B cell (primary cell): ENCODE measurements around the gene PSME1. TPM values are rescaled to one million over a fixed set of nuclear protein-coding genes. Genes with fewer than 3 reads are reported as not detected.
A peak's percentile ranks its signal among the peaks of the same experiment; 100 is the strongest.

Experiments
- ATAC-seq: fragments of 200-7000 bp; cut with Tn5 transposase; one replicate; pipeline ENCODE4 v1.10.0; 2021; ENCODE audit warnings: low read depth, mild to moderate bottlenecking, moderate number of reproducible peaks, moderate library complexity
- CTCF ChIA-PET: fragments of 350-600 bp; sonication (Branson Sonifier 250); formaldehyde crosslinking; loops from one replicate; lab custom pipeline; 2021; ENCODE audit warnings: antibody characterized with exemption, inconsistent platforms; lab: Charles Lee
- POLR2A ChIA-PET: fragments of 350-600 bp; sonication (Branson Sonifier 250); formaldehyde crosslinking; loops from one replicate; lab custom pipeline; 2021; ENCODE audit warnings: antibody characterized with exemption; lab: Charles Lee
- DNase-seq: peaks from one replicate; pipeline ENCODE4 v3.0.0; 2013
- H2AFZ ChIP-seq: 2 replicates; pipeline ENCODE4 v1.6.1; 2012; ENCODE audit warnings: mild to moderate bottlenecking, low read depth, low read length; ENCODE audit not compliant: insufficient read depth, poor library complexity, severe bottlenecking
- H3K27ac ChIP-seq, 2 donors: 1 replicate in 1 of 2; 2 replicates in 1 of 2; pipeline ENCODE4 v1.5.1; 2012 to 2013; ENCODE audit warnings: low read length in 2 of 2, mild to moderate bottlenecking in 2 of 2, moderate library complexity in 1 of 2
- H3K27me3 ChIP-seq, 4 experiments: fragments of 200-600 bp in 1 of 4; sonication (generic) in 1 of 4; replicated peaks in 1 of 4; 1 replicate in 2 of 4; 2 replicates in 2 of 4; pipeline versions ENCODE4 v1.6.1 to v1.7.0; 2013 to 2016; ENCODE audit warnings: low read length in 3 of 4, mild to moderate bottlenecking in 2 of 4, mixed read lengths in 1 of 4, moderate library complexity in 1 of 4; ENCODE audit not compliant: insufficient read depth in 4 of 4, control insufficient read depth in 3 of 4; ENCODE audit errors: control extremely low read depth in 1 of 4
- H3K36me3 ChIP-seq, 2 experiments: replicated peaks in 1 of 2; 1 replicate in 1 of 2; 2 replicates in 1 of 2; pipeline versions ENCODE4 v1.6.1 to v1.7.1; 2013; ENCODE audit warnings: low read length in 1 of 2; ENCODE audit not compliant: insufficient read depth in 2 of 2, control insufficient read depth in 1 of 2; ENCODE audit errors: control extremely low read depth in 1 of 2, extremely low read depth in 1 of 2
- H3K4me1 ChIP-seq, 2 donors: fragments of 200-600 bp in 1 of 2; sonication (generic) in 1 of 2; 1 replicate in 1 of 2; 2 replicates in 1 of 2; pipeline versions ENCODE4 v1.5.1 to v1.6.1; 2013 to 2017; ENCODE audit warnings: low read length in 2 of 2; ENCODE audit not compliant: control insufficient read depth in 2 of 2, insufficient read depth in 2 of 2
- H3K4me2 ChIP-seq: replicated peaks from 2 replicates; pipeline ENCODE3; 2012; ENCODE audit warnings: mild to moderate bottlenecking, low read depth, low read length; ENCODE audit not compliant: poor library complexity, severe bottlenecking
- H3K4me3 ChIP-seq, 5 experiments: fragments of 200-600 bp in 1 of 5; sonication (generic) in 1 of 5; 1 replicate in 3 of 5; 2 replicates in 2 of 5; pipeline versions ENCODE4 v1.5.1 to v1.7.0; 2011 to 2016; ENCODE audit warnings: low read length in 4 of 5, mild to moderate bottlenecking in 4 of 5, low read depth in 2 of 5, control low read depth in 1 of 5, moderate library complexity in 1 of 5; ENCODE audit not compliant: insufficient read depth in 1 of 5; ENCODE audit errors: control extremely low read depth in 1 of 5, extremely low read depth in 1 of 5
- H3K79me2 ChIP-seq: fragments of 200-600 bp; sonication (generic); one replicate; pipeline ENCODE4 v1.6.0; 2016; ENCODE audit warnings: low read length; ENCODE audit not compliant: control insufficient read depth, insufficient read depth
- H3K9ac ChIP-seq: fragments of 200-600 bp; sonication (generic); 2 replicates; pipeline ENCODE4 v1.6.1; 2017; ENCODE audit warnings: mild to moderate bottlenecking, low read length, moderate library complexity
- H3K9me3 ChIP-seq, 3 donors: one replicate each; pipeline versions ENCODE4 v1.6.1 to v1.7.1; 2013; ENCODE audit warnings: low read length in 2 of 3; ENCODE audit not compliant: control insufficient read depth in 2 of 3, insufficient read depth in 1 of 3; ENCODE audit errors: control extremely low read depth in 1 of 3
- H4K20me1 ChIP-seq: 2 replicates; pipeline ENCODE4 v1.6.0; 2012; ENCODE audit warnings: mild to moderate bottlenecking, low read length; ENCODE audit not compliant: insufficient read depth, control insufficient read depth, poor library complexity, severe bottlenecking
- H3K27ac Mint-ChIP-seq: one replicate; pipeline ENCODE4 v1.8.0; 2021; ENCODE audit warnings: mixed read lengths
- H3K27me3 Mint-ChIP-seq: one replicate; pipeline ENCODE4 v1.8.0; 2021; ENCODE audit warnings: mixed read lengths
- H3K4me1 Mint-ChIP-seq: one replicate; pipeline ENCODE4 v1.8.0; 2021; ENCODE audit warnings: mixed read lengths
- H3K4me3 Mint-ChIP-seq: one replicate; pipeline ENCODE4 v1.8.0; 2021; ENCODE audit warnings: mixed read lengths
- H3K9me3 Mint-ChIP-seq: one replicate; pipeline ENCODE4 v1.8.0; 2022; ENCODE audit warnings: mixed read lengths; ENCODE audit not compliant: insufficient read depth
- CTCF ChIP-seq: fragments of 200-600 bp; IDR thresholded peaks from one replicate; pipeline ENCODE4 v1.8.0; 2022; ENCODE audit warnings: antibody characterized with exemption, mild to moderate bottlenecking
- EZH2 ChIP-seq: IDR thresholded peaks from 2 replicates; pipeline ENCODE4 v1.6.1; 2012; ENCODE audit warnings: borderline replicate concordance, low read depth, mild to moderate bottlenecking, moderate library complexity, low read length; ENCODE audit not compliant: insufficient read depth, poor library complexity, severe bottlenecking
- WGBS: methylation state at CpG from one replicate; pipeline ENCODE4 v1.1.5; 2013; ENCODE audit warnings: missing lambda C conversion rate; ENCODE audit not compliant: insufficient coverage; 5-methylcytosine and 5-hydroxymethylcytosine counted together
- intact Hi-C: fragments of 100-400 bp; cut with micrococcal nuclease; formaldehyde crosslinking; loops from one replicate; pipeline ENCODE4 v1.10.0; 2022
- polyA plus RNA-seq: library from polyadenylated mRNA; depleted of rRNA; stranded (reverse); fragments of >200 nt; gene quantifications from 2 replicates; pipeline ENCODE4 v1.2.3, GENCODE V29; 2012
- total RNA-seq, 2 donors: library from RNA; stranded (reverse); fragments of 120-200 nt in 1 of 2; gene quantifications; 1 replicate in 1 of 2; 2 replicates in 1 of 2; pipeline versions ENCODE4 v1.2.3 to v1.2.4, GENCODE V29; 2013 to 2022

PSME1 gene
- total and polyA plus RNA-seq, 2 donors (not counting 1 experiment from before 2014, with no cell fraction given), result 237 to 257 TPM

GRCh38 chr14:24106672-24107271, 29.2 kb upstream of the PSME1 start:
- intact Hi-C loops, result loop anchor here (10.0 kb wide), 1 partner anchor 122 kb away; the partner anchor contains the start of gene DHRS4L2
- WGBS, result no CpG with 5 or more reads among the region's 4 CpGs
- Histone ChIP-seq H3K9ac (no peak overlapping the region), H3K4me2 (no peak overlapping the region), H3K9me3 (no peaks in the 10 kb centered on the region), H3K27ac (no peak overlapping the region), H3K27me3 (no peaks in the 10 kb centered on the region), H4K20me1 (no peaks in the 10 kb centered on the region), H3K4me1 (peaks cover 8 to 10% of the 10 kb centered on the region in 2 donors), H3K79me2 (peaks cover 33% of the 10 kb centered on the region), H3K4me3 (no peak overlapping the region), H3K36me3 (peaks cover 0 to 24% of the 10 kb centered on the region in 2 experiments), H2AFZ (no peak overlapping the region)
- ChIA-PET CTCF (interaction anchor here (0.7 to 11.7 kb wide), 13 partner anchors 10 to 475 kb away, joined by 3 to 292 read pairs (median 7); partner anchors contain the start of genes CARMIL3, IPO4, IRF9 and PCK2), POLR2A (interaction anchor here (0.7 to 0.8 kb wide), 2 partner anchors 72 to 193 kb away, joined by 3 to 5 read pairs; partner anchors contain the start of genes DHRS1 and NOP9)
- Mint-ChIP-seq H3K27me3 (no peaks in the 10 kb centered on the region), H3K4me1 (peaks cover 9% of the 10 kb centered on the region), H3K27ac (no peak overlapping the region), H3K4me3 (no peak overlapping the region), H3K9me3 (no peaks in the 10 kb centered on the region)
- TF ChIP-seq CTCF, result no peak
- no peak for TF ChIP-seq EZH2
- ATAC-seq (no peak), DNase-seq (no peak)

GRCh38 chr14:24108336-24108874, 27.6 kb upstream of the PSME1 start:
- no peak overlapping the region for H3K4me3 ChIP-seq
- no peak overlapping the region for H3K4me3 Mint-ChIP-seq
- peaks cover 11% of the 10 kb centered on the region for H3K4me1 Mint-ChIP-seq
- peaks cover 0 to 12% of the 10 kb centered on the region in 2 experiments for H3K36me3 ChIP-seq
- 100% methylated on average over 1 of the region's 5 CpGs for WGBS
- no peaks in the 10 kb centered on the region for H3K9me3 ChIP-seq
- H3K27me3 ChIP-seq, result no peaks in the 10 kb centered on the region
- ATAC-seq (peak; percentile 14), DNase-seq (no peak)
- H3K27me3 Mint-ChIP-seq, result no peaks in the 10 kb centered on the region
- no peaks in the 10 kb centered on the region for H3K9me3 Mint-ChIP-seq
- H3K9ac ChIP-seq, result no peak overlapping the region
- H3K27ac ChIP-seq, result peak overlapping the region; percentile 44 to 68
- peak overlapping the region; percentile 95 for H3K27ac Mint-ChIP-seq
- peak overlapping the region; percentile 54 for H2AFZ ChIP-seq
- POLR2A ChIA-PET, result interaction anchor here (0.6 to 4.1 kb wide), 5 partner anchors 14 to 122 kb away, joined by 3 to 23 read pairs (median 4); partner anchors contain the start of genes IRF9 and PCK2
- CTCF ChIA-PET, result interaction anchor here (0.6 to 11.7 kb wide), 45 partner anchors 8 to 630 kb away, joined by 3 to 292 read pairs (median 5); partner anchors contain the start of genes CARMIL3, CPNE6, IRF9 and PCK2
- H4K20me1 ChIP-seq, result no peaks in the 10 kb centered on the region
- peaks cover 10 to 13% of the 10 kb centered on the region in 2 donors for H3K4me1 ChIP-seq
- TF ChIP-seq EZH2, result no peak
- TF ChIP-seq CTCF, result no peak
- intact Hi-C loops, result loop anchor here (1.0 to 10.0 kb wide), 4 partner anchors 14 to 124 kb away; partner anchors contain the start of genes DHRS4L2, IRF9 and PCK2
- H3K4me2 ChIP-seq, result peak overlapping the region; percentile 16
- peaks cover 29% of the 10 kb centered on the region for H3K79me2 ChIP-seq
